Stimulated activated CD8-positive, alpha-beta memory T cell treated with anti-CD3 and anti-CD28 coated beads, Interleukin-12 subunit alpha, Interleukin-12 subunit beta, amount 100 ng/mL, for 24 hours (primary cell): ENCODE results near the gene MED1.
"Not testable (repeated sequence)": the region's sequence is repeated elsewhere in the genome, so short reads cannot be mapped to it uniquely, and the experiment has no call there.

Source experiments
- DNase-seq: peaks from one replicate; pipeline ENCODE4 v3.0.0-alpha.2; 2020; ENCODE audit errors: extremely low read depth

The MED1 gene, protein sequence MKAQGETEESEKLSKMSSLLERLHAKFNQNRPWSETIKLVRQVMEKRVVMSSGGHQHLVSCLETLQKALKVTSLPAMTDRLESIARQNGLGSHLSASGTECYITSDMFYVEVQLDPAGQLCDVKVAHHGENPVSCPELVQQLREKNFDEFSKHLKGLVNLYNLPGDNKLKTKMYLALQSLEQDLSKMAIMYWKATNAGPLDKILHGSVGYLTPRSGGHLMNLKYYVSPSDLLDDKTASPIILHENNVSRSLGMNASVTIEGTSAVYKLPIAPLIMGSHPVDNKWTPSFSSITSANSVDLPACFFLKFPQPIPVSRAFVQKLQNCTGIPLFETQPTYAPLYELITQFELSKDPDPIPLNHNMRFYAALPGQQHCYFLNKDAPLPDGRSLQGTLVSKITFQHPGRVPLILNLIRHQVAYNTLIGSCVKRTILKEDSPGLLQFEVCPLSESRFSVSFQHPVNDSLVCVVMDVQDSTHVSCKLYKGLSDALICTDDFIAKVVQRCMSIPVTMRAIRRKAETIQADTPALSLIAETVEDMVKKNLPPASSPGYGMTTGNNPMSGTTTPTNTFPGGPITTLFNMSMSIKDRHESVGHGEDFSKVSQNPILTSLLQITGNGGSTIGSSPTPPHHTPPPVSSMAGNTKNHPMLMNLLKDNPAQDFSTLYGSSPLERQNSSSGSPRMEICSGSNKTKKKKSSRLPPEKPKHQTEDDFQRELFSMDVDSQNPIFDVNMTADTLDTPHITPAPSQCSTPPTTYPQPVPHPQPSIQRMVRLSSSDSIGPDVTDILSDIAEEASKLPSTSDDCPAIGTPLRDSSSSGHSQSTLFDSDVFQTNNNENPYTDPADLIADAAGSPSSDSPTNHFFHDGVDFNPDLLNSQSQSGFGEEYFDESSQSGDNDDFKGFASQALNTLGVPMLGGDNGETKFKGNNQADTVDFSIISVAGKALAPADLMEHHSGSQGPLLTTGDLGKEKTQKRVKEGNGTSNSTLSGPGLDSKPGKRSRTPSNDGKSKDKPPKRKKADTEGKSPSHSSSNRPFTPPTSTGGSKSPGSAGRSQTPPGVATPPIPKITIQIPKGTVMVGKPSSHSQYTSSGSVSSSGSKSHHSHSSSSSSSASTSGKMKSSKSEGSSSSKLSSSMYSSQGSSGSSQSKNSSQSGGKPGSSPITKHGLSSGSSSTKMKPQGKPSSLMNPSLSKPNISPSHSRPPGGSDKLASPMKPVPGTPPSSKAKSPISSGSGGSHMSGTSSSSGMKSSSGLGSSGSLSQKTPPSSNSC (N-terminal part only)

DNA sequence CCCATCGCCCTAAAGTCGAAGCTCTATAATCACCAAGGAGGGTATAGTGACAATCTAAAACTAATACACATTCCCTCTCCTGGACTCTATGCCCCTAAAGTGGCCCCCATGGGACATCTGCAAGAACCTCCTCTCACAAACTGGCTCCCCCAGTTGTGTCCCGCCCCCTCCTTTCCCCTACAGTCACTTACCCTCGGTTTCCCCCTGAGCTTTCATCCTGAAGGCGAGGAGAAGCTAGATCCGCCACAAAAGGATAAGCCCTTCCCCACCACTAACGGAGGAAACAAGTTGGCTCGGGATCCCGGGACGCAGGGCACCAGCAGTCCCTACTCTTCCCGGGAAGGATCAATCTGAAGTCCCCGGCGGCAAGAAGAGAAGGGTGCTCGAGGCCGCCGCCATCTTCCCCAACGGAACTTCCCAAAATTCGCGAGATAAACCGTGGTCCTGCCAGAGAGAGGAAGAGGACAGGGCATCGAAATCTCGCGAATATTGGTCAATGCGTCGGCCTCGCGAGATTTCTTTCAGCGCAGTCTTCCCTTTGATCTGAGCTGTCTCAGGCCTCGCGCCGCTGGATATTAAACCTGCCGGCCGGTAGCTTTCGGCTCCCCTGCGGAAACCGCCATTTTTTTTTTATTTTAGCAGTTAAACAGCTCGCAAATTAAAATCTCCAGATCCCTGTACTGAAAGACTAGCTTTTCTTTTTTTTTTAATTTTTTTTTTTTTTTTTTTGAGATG is at the start of gene MED1:
MED1 (minus strand) TSS at position 417 of the 735 bp plus-strand sequence; CDS start at position 216, 201 bp downstream.
- DNase-seq, result peak; percentile 70

DNA sequence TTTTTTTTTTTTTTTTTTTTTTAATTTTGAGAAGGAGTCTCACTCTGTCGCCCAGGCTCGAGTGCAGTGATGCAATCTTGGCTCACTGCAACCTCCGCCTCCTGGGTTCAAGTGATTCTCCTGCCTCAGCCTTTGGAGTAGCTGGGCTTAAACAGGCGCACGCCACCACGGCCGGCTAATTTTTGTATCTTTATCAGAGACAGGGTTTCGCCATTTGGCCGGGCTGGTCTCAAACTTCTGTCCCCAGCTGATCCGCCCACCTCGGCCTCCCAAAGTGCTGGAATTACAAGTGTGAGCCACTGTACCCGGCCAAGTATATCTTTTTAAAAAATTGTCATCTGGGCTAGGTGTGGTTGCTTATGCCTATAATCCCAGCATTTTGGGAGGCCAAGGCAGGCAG is 45.9 kb upstream of the MED1 start:
- DNase-seq, result not testable (repeated sequence)

DNA sequence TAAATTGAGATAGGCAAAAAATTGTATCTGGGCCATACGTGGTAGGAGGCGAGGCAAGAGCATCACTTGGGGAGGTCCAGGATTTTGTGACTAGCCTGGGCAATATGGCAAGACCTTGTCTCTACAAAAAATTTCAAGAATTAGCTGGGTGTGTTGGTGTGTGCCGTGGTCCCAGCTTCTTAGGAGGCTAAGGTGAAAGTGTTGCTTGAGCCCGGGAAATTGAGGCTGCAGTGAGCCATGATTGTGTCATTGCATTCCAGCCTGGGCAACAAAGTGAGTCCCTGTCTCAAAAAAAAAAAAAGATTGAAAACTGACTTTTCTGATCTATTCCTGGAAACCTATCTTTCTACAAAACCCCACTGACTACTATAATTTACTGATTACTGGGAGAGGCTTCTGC is 36.9 kb upstream of the MED1 start:
- no peak for DNase-seq

DNA sequence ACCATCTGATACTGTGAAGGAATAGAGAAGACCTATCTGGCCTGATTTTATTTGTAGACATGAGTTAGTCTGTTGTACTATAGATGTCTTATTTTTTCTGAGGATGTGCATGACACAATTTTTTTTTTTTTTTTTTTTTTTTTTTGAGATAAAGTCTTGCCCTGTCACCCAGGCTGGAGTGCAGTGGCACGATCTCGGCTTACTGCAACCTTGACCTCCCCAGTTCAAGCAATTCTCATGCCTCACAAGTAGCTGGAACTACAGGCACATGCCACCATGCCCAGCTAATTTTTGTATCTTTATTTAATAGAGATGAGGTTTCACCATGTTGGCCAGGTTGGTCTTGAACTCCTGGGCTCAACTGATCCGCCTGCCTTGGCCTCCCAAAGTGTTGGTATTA is 36.4 kb upstream of the MED1 start:
- DNase-seq, result not testable (repeated sequence)

DNA sequence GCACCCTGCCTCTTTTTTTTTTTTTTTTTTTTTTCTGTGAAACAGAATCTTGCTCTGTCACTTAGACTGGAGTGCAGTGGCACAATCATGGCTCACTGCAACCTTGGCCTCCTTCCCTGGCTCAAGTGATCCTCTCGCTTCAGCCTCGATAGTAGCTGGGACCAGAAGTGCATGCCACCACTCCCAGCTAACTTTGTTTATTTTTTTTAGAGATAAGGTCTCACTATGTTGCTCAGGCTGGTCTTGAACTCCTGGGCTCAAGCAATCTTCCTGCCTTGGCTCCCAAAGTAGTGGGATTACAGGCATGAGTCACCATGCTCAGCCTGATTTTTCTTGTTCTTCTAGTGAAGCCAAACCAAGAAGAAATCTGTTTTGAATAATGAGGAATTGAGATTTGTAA is 35.2 kb upstream of the MED1 start:
- no peak for DNase-seq

DNA sequence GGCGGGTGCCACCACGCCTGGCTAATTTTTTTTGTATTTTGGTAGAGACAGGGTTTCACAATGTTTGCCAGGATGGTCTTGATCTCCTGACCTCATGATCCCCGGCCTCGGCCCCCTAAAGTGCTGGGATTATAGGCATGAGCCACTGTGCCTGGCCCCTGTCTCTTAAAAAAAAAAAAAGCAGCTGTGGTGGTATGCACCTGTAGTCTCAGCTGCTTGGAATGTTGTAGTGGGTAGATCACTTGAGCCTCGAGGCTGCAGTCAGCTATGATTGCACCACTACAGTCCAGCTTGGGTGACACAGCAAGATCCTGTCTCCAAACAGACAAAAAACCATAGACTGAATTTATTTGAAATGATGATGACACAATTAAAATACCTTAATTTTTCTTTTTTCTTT is 34.5 kb upstream of the MED1 start:
- no peak for DNase-seq

DNA sequence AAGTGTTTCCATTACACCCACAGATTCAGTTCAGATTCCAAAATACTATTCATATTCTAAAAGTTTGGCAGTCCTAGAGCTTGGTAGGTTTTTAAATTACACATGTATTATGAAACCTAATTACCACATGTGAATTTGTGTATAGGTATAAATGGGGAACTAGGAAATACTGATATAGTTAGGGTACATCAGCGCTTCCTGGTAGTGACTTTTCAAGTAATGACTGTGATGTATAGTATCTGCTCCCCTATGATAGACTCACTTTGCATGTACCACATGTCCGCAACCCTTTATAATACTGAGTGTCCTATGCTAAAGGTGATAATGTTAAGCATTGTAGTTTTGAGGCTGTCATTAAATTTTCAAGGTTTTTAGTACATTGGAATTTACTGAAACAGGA is 33.1 kb upstream of the MED1 start:
- DNase-seq, result no peak

DNA sequence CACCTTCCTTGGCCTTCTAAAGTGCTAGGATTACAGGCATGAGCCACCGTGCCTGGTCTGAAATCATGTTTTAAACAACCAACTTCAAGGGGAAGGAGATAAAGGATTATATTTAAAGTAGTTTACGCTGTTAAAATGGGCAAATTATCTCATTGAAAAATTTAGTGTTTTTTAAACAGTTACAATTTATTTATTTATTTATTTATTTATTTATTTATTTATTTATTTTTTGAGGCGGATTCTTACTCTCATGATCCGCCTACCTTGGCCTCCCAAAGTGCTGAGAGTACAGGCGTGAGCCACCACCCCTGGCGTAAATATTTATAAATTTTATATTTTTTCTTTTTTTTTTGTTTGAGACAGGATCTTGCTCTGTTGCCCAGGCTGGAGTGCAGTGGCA is 32.4 kb upstream of the MED1 start:
- DNase-seq, result no peak

DNA sequence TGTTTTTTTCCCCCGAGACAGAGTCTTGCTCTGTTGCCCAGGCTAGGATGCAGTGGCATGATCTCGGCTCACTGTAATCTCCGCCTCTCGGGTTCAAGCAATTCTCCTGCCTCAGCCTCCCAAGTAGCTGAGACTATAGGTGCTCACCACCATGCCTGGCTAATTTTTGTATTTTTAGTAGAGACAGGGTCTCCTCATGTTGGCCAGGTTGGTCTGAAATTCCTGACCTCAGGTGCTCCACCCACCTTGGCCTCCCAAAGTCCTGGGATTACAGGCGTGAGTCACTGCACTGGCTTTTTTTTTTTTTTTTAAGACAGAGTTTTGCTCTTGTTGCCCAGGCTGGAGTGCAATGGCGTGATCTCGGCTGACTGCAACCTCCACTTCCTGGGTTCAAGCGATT is 28.6 kb upstream of the MED1 start:
- not testable (repeated sequence) for DNase-seq

DNA sequence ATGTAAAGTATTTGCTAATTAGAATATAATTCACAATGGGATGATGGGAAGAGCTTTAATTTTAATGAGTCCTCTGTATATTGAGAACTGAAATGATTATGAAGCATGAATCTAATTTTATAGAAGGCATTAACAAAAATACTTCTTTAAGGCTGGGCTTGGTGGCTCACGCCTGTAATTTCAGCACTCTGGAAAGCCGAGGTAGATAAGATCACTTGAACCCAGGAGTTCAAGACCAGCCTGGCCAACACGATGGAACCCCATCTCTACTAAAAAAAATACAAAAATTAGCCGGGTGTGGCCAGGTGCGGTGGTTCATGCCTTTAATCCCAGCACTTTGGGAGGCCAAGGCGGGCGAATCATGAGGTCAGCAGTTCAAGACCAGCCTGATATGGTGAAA is 22.2 kb upstream of the MED1 start:
- DNase-seq, result no peak

DNA sequence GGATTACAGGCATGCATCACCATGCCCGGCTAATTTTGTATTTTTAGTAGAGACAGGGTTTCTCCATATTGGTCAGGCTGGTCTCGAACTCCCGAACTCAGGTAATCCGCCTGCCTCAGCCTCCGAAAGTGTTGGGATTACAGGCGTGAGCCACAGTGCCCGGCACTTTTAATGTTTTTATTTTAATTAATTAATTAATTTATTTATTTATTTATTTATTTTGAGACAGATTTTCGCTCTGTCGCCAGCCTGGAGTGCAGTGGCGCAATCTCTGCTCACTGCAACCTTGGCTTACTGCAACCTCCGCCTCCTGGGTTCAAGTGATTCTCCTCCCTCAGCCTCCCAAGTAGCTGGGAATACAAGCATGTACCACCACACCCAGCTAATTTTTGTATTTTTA is 17.5 kb upstream of the MED1 start:
- DNase-seq, result not testable (repeated sequence)

DNA sequence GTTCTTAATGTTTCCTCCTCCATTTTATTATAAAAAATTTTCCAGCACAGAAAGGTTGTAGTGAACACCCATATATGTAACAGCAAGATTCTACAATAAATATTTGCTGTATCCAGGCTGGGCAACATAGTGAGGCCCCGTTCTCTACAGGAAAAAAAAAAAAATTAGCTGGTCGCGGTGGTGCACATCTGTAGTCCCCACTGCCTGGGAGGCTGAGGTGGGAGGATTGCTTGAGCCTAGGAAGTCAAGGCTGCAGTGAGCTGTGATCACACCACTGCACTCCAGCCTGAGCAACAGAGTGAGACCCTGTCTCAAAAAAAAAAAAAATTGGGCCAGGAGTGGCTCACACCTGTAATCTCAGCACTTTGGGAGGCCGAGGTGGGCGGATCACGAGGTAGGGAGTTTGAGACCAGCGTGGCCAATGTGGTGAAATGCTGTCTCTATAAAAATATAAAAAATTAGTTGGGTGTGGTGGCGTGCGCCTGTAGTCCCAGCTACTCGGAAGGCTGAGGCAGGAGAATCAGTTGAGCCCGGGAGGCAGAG is 13.6 kb upstream of the MED1 start:
- not testable (repeated sequence) for DNase-seq

DNA sequence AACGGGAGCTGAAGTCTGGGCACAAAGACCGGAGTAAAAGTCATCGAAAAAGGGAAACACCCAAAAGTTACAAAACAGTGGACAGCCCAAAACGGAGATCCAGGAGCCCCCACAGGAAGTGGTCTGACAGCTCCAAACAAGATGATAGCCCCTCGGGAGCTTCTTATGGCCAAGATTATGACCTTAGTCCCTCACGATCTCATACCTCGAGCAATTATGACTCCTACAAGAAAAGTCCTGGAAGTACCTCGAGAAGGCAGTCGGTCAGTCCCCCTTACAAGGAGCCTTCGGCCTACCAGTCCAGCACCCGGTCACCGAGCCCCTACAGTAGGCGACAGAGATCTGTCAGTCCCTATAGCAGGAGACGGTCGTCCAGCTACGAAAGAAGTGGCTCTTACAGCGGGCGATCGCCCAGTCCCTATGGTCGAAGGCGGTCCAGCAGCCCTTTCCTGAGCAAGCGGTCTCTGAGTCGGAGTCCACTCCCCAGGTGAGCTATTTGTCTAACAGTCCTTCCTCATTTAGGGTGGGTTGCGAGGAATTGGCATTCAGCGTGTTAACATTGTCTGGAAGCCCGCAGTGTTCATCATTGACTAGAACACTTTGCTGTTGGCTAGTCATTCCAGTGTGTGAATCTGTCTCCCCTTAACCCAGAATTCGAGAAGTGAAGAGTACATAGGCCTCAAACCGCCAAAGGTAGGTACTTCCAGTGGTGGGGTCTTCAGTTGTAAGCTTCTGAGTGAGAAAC is 11.7 kb upstream of the MED1 start:
- no peak for DNase-seq

DNA sequence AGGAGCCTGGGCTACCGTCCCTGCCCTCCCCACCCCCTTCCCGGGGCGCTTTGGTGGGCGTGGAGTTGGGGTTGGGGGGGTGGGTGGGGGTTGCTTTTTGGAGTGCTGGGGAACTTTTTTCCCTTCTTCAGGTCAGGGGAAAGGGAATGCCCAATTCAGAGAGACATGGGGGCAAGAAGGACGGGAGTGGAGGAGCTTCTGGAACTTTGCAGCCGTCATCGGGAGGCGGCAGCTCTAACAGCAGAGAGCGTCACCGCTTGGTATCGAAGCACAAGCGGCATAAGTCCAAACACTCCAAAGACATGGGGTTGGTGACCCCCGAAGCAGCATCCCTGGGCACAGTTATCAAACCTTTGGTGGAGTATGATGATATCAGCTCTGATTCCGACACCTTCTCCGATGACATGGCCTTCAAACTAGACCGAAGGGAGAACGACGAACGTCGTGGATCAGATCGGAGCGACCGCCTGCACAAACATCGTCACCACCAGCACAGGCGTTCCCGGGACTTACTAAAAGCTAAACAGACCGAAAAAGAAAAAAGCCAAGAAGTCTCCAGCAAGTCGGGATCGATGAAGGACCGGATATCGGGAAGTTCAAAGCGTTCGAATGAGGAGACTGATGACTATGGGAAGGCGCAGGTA is 11.0 kb upstream of the MED1 start:
- DNase-seq, result peak; percentile 51

DNA sequence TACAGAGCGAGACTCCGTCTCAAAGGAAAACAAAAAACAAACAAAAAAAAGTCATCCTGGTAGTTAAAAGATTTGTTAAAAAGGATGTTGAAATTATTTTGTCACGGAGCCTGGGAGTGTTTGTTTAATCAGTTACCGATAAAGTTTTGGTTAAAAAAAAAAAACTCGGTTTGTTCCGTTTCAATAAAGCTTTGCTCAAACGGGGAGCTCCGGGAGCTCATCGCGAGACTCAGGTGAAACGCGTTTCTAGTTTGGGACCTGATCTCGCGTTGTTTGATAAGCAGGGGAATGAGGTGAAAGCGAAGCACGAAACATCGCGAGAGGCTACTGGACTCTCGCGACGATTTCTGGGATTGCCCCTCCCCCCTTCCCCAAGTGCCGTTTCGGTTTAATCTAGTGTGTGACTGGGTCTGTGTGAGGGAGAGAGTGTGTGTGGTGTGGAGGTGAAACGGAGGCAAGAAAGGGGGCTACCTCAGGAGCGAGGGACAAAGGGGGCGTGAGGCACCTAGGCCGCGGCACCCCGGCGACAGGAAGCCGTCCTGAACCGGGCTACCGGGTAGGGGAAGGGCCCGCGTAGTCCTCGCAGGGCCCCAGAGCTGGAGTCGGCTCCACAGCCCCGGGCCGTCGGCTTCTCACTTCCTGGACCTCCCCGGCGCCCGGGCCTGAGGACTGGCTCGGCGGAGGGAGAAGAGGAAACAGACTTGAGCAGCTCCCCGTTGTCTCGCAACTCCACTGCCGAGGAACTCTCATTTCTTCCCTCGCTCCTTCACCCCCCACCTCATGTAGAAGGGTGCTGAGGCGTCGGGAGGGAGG is 10.3 kb upstream of the MED1 start, which contains the start of gene CDK12:
CDK12 (plus strand) TSS at position 374 of the 813 bp plus-strand sequence. CDS start 586 bp downstream, outside the sequence.
- peak; percentile 73 for DNase-seq

DNA sequence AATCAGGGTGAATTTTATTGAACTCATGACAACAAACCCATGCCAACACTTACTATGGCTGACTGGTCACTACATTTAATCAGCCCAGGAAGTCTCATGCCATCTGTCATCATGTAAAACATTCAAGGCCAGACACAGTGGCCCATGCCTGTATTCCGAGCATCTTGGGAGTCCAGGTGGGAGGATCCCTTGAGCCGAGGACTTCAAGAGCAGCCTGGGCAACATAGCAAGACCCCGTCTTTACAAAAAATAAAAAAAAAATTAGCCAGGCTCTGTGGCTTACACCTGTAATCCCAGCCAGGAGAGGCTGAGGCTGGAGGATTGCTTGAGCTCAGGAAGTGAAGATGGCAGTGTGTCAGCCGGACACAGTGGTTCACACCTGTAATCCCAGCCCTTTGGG is 4.9 kb upstream of the MED1 start:
- DNase-seq, result no peak

DNA sequence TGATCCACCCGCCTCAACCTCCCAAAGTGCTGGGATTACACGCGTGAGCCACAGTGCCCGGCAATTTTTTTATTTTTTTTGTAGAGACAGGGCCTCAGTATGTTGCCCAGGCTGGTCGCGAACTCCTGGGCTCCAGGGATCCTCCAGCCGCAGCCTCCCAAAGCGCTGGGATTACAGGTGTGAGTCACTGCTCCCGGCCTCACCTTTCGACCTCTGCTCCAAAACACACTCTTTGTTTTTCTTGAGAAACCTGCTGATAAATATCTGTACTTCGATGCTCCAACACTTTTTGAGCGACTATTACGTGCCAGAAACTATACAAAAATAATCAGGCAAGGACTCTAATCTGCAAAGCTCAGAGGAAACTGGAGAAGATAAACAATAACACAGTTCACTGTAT is 1.0 kb downstream of the MED1 start:
- no peak for DNase-seq

DNA sequence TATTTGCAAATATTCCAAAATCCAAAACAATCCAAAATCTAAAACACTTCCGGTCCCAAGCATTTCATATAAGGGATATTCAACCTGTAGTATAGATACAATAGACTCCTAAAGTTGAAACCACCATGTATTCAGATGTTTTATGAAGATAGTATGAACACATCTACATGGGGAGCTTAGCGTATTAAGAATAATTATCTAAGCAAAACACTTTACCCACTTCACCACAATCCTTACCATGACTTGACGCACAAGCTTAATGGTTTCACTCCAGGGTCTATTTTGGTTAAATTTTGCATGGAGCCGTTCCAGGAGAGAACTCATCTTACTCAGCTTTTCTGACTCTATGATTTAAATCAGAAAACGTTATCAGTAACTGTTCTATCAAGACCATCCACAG is 3.5 kb downstream of the MED1 start:
- no peak for DNase-seq

DNA sequence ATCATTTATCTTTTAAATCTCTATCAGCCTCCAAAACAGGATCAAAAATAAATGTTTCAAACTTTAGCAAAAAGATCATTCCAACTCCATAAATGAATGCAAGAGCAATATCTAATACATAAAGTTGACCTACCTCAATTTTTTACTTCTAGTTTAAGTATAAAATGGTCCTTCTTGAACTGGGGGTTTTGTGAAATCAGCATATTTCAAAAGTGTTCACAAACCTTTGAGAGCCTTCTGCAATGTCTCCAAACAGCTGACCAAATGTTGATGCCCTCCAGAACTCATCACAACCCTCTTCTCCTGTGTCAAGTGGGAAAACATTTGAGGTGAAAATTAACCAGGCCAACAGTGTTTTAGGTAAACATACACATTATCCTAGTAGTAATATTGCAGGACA is 7.7 kb downstream of the MED1 start:
- DNase-seq, result no peak
